Fibroblast of mammary gland (primary cell): ENCODE data around the gene EXTL1.

Experiments
- DNase-seq: peaks from one replicate; pipeline ENCODE4 v3.0.0-alpha.2; 2010; ENCODE audit warnings: low read depth
- H3K4me3 ChIP-seq: 2 replicates; pipeline ENCODE4 v1.5.1; 2011; ENCODE audit warnings: low read depth, mild to moderate bottlenecking, low read length, moderate library complexity; ENCODE audit not compliant: control insufficient read depth
- TF ChIP-seq, protein P1 (sequence below): conservative IDR thresholded peaks from 2 replicates; pipeline ENCODE4 v1.5.1; 2011; ENCODE audit warnings: low read depth, low read length, inconsistent platforms; ENCODE audit not compliant: control insufficient read depth, insufficient read depth

EXTL1 gene

GRCh38 chr1:26016953-26017545 lies 4.5 kb upstream of the EXTL1 start:
- DNase-seq: no peak
- H3K4me3 ChIP-seq: no peak overlapping the region
- TF ChIP-seq, protein P1, sequence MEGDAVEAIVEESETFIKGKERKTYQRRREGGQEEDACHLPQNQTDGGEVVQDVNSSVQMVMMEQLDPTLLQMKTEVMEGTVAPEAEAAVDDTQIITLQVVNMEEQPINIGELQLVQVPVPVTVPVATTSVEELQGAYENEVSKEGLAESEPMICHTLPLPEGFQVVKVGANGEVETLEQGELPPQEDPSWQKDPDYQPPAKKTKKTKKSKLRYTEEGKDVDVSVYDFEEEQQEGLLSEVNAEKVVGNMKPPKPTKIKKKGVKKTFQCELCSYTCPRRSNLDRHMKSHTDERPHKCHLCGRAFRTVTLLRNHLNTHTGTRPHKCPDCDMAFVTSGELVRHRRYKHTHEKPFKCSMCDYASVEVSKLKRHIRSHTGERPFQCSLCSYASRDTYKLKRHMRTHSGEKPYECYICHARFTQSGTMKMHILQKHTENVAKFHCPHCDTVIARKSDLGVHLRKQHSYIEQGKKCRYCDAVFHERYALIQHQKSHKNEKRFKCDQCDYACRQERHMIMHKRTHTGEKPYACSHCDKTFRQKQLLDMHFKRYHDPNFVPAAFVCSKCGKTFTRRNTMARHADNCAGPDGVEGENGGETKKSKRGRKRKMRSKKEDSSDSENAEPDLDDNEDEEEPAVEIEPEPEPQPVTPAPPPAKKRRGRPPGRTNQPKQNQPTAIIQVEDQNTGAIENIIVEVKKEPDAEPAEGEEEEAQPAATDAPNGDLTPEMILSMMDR: no peak

DNA sequence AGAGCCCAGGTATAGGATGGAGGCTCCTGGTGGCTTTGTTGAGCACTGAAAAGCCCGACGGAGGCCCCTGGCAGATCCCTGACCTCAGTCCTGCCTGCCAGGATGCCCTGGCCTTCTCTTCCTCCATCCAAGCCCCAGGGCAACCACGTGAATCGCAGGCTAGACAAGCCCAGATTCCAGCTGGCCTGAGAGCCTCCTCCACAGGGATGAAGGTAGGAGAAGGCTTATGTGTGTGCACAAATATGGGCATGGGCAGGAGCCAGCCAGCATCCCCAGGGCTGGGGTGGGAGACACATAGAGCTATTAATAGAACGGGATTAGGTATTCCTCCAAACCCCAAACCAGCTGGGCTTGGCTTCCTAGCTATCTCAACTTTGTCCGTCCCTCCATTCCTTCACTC lies 4.0 kb upstream of the EXTL1 start:
- no peak for DNase-seq
- H3K4me3 ChIP-seq: no peak overlapping the region
- TF ChIP-seq, protein P1: no peak

DNA sequence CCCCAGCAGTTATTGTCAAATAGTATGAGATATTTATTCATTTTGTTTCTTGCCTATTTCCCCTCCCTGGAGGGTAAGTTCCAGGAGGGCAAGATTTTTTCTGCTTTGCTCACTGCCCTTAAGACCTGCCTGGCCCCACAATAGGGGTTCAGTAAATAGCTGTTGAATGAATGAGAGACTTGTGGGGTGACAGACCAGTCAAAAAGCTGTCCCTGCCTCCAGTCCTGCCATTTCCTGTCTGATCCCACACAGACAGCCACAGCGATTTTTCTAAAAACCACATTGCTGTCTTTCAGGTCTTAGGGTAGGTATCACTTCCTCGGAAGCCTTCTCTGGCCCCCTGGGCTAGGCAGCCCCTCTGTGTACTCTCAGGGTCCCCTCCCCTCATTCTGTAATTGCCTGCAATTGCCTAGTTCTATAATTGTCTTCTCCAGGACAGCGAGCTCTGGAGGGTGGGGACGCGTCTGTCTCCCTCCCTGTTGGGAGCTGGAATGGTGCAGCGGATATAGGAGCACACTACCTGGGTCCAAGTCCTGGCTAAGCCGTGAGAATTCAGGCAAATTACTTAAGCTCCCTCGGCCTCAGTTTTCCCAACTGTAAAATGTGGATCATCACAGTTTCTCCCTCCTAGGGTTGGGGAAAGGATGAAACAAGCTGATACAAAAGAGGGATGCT lies 1.8 kb upstream of the EXTL1 start:
- H3K4me3 ChIP-seq: no peak overlapping the region
- DNase-seq: no peak
- TF ChIP-seq, protein P1: no peak

DNA sequence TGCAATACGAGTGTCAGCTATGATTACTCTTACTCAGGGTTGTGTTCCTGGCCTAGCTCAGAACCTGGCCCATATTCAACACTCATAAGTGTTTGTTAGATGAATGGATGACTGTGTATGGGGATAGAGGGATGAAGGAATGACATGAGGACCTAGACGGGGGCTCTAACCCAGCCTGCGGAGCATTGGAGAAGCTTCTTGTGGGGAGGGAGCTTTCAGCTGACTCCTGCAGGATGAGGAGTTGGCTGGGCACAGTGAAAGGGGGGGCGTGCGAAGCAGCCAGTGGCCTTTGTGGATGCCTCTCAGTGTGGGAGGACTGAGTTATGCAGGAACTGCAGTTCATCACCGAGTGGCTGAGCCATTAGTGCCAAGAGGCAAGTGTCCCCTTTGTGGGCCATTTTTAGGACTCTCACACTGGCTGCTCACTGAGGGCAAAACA lies 1.2 kb upstream of the EXTL1 start:
- DNase-seq: peak; percentile 26
- no peak overlapping the region for H3K4me3 ChIP-seq
- TF ChIP-seq, protein P1: no peak

GRCh38 chr1:26020941-26021646 lies 481 bp upstream of the EXTL1 start:
- no peak overlapping the region for H3K4me3 ChIP-seq
- TF ChIP-seq, protein P1: no peak
- no peak for DNase-seq

DNA sequence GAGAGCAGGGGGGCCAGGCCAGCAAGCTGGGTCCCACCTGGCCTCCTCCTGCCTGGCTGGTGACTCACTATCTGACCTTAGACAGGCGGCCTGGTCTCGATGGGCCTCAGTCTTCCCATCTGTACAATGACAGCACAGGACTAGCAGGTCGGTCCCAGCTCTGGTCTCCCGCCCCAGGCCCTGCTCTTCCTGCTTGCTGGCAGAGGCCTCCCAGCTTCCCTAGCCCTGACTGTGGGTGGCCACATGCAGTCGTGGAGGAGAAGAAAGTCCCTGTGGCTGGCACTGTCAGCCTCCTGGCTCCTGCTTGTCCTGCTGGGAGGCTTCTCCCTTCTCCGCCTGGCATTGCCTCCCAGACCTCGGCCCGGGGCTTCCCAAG lies 817 bp downstream of the EXTL1 start:
- no peak overlapping the region for H3K4me3 ChIP-seq
- TF ChIP-seq, protein P1: no peak
- DNase-seq: no peak
